Liver (tissue), 9 donors: ENCODE results near the gene PARD3. TPM values are rescaled to one million over a fixed set of nuclear protein-coding genes. Genes with fewer than 3 reads are reported as not detected.

Source experiments
- DNase-seq: peaks from one replicate; pipeline ENCODE4 v3.0.0-alpha.2; 2017; ENCODE audit warnings: low spot score
- H3K27ac ChIP-seq, 2 donors: one replicate each; pipeline ENCODE4 v1.7.0; 2013; ENCODE audit warnings: inconsistent platforms in 2 of 2, low read length in 2 of 2, control low read depth in 1 of 2, low read depth in 1 of 2, mild to moderate bottlenecking in 1 of 2
- H3K27me3 ChIP-seq, 4 donors: one replicate each; pipeline versions ENCODE4 v1.6.1 to v1.7.0; 2013; ENCODE audit warnings: low read length in 3 of 4, inconsistent platforms in 1 of 4, mild to moderate bottlenecking in 1 of 4, moderate library complexity in 1 of 4; ENCODE audit not compliant: control insufficient read depth in 4 of 4, insufficient read depth in 4 of 4
- H3K36me3 ChIP-seq, 4 donors: one replicate each; pipeline versions ENCODE4 v1.6.1 to v1.7.0; 2013; ENCODE audit warnings: low read length in 3 of 4, mild to moderate bottlenecking in 3 of 4, low read depth in 1 of 4, moderate library complexity in 1 of 4; ENCODE audit not compliant: control insufficient read depth in 4 of 4, insufficient read depth in 3 of 4
- H3K4me1 ChIP-seq, 4 donors: one replicate each; pipeline versions ENCODE4 v1.6.1 to v1.7.0; 2013; ENCODE audit warnings: low read length in 3 of 4, mild to moderate bottlenecking in 3 of 4, moderate library complexity in 1 of 4; ENCODE audit not compliant: control insufficient read depth in 4 of 4, insufficient read depth in 4 of 4
- H3K4me3 ChIP-seq, 3 donors: one replicate each; pipeline versions ENCODE4 v1.6.1 to v1.7.0; 2013; ENCODE audit warnings: low read length in 3 of 3, control low read depth in 1 of 3, low read depth in 1 of 3, mild to moderate bottlenecking in 1 of 3
- H3K9ac ChIP-seq, 2 donors: one replicate each; pipeline ENCODE4 v1.7.0; 2013; ENCODE audit warnings: low read length in 2 of 2, mild to moderate bottlenecking in 2 of 2, moderate library complexity in 2 of 2, control low read depth in 1 of 2, low read depth in 1 of 2
- H3K9me3 ChIP-seq, 4 donors: one replicate each; pipeline versions ENCODE4 v1.6.1 to v1.7.0; 2013; ENCODE audit warnings: low read length in 3 of 4; ENCODE audit not compliant: control insufficient read depth in 4 of 4
- EGR1 ChIP-seq, 2 donors: IDR thresholded peaks; 2 replicates each; pipeline ENCODE4 v1.6.1; 2016 to 2018; ENCODE audit warnings: antibody characterized with exemption in 2 of 2, low read depth in 2 of 2
- FOXA1 ChIP-seq: IDR thresholded peaks from 2 replicates; pipeline ENCODE4 v1.6.1; 2016; ENCODE audit warnings: antibody characterized with exemption
- FOXA2 ChIP-seq: IDR thresholded peaks from 2 replicates; pipeline ENCODE4 v1.6.1; 2016; ENCODE audit warnings: antibody characterized with exemption
- GABPA ChIP-seq, 2 donors: IDR thresholded peaks in 1 of 2; conservative IDR thresholded peaks in 1 of 2; 2 replicates each; pipeline ENCODE4 v1.6.1; 2016; ENCODE audit warnings: antibody characterized with exemption in 2 of 2, mild to moderate bottlenecking in 1 of 2, moderate library complexity in 1 of 2
- HNF4A ChIP-seq, 2 donors: conservative IDR thresholded peaks; 2 replicates each; pipeline ENCODE4 v1.6.1; 2016; ENCODE audit warnings: antibody characterized with exemption in 2 of 2, mild to moderate bottlenecking in 2 of 2
- HNF4G ChIP-seq: IDR thresholded peaks from 2 replicates; pipeline ENCODE4 v1.6.1; 2016; ENCODE audit warnings: antibody characterized with exemption
- JUND ChIP-seq, 2 donors: IDR thresholded peaks; 2 replicates each; pipeline ENCODE4 v1.6.1; 2016; ENCODE audit warnings: antibody characterized with exemption in 2 of 2
- NR2F2 ChIP-seq: IDR thresholded peaks from 2 replicates; pipeline ENCODE4 v1.6.1; 2016; ENCODE audit warnings: antibody characterized with exemption
- RAD21 ChIP-seq, 2 donors: IDR thresholded peaks; 2 replicates each; pipeline ENCODE4 v1.6.1; 2016; ENCODE audit warnings: antibody characterized with exemption in 2 of 2, mild to moderate bottlenecking in 2 of 2
- RXRA ChIP-seq, 2 donors: IDR thresholded peaks; 2 replicates each; pipeline ENCODE4 v1.6.1; 2017 to 2018; ENCODE audit warnings: antibody characterized with exemption in 2 of 2, mild to moderate bottlenecking in 1 of 2
- SP1 ChIP-seq: IDR thresholded peaks from 2 replicates; pipeline ENCODE4 v1.6.1; 2018; ENCODE audit warnings: antibody characterized with exemption, mild to moderate bottlenecking
- TAF1 ChIP-seq: conservative IDR thresholded peaks from 2 replicates; pipeline ENCODE4 v1.6.1; 2016; ENCODE audit warnings: antibody characterized with exemption, mild to moderate bottlenecking
- YY1 ChIP-seq: IDR thresholded peaks from 2 replicates; pipeline ENCODE4 v1.6.1; 2016; ENCODE audit warnings: antibody characterized with exemption, mild to moderate bottlenecking
- WGBS: extraction: QIAGEN DNeasy Blood & Tissue Kit; methylation state at CpG from one replicate; pipeline ENCODE4 v1.1.7; 2013; 5-methylcytosine and 5-hydroxymethylcytosine counted together
- polyA plus RNA-seq, 2 donors: library from polyadenylated mRNA; stranded (reverse) in 1 of 2; unstranded in 1 of 2; fragments of 200-250 nt in 1 of 2; fragments of >200 nt in 1 of 2; fragmentation: Nextera tagmentation in 1 of 2; extraction: Ambion mirVana in 1 of 2; gene quantifications; one replicate each; pipeline versions ENCODE4 v1.2.1 to v1.2.3, GENCODE V29; 2013 to 2015
- total RNA-seq, 2 donors: library from RNA; depleted of rRNA; stranded (reverse); fragments of >200 nt; gene quantifications; one replicate each; pipeline ENCODE4 v1.2.3, GENCODE V29; 2014
- TF ChIP-seq, protein P1 (sequence below): IDR thresholded peaks from 2 replicates; pipeline ENCODE4 v1.6.1; 2016; ENCODE audit warnings: antibody characterized with exemption, mild to moderate bottlenecking
- TF ChIP-seq, protein P2 (sequence below): fragments of 150-350 bp; IDR thresholded peaks from 2 replicates; pipeline ENCODE4 v1.5.1; 2017; ENCODE audit warnings: improper control_type of control experiment, low read depth, low read length; ENCODE audit not compliant: missing input control
- TF ChIP-seq, protein P3 (sequence below): IDR thresholded peaks from 2 replicates; pipeline ENCODE4 v1.6.1; 2016; ENCODE audit warnings: antibody characterized with exemption
- TF ChIP-seq, protein P4 (sequence below): IDR thresholded peaks from 2 replicates; pipeline ENCODE4 v1.6.1; 2016; ENCODE audit warnings: antibody characterized with exemption
- TF ChIP-seq, protein P5 (sequence below): IDR thresholded peaks from 2 replicates; pipeline ENCODE4 v1.6.1; 2016; ENCODE audit warnings: antibody characterized with exemption
- donor health status: healthy.
- donor health status: healthy.
- donor health status: healthy.
- donor health status: healthy.
- donor health status: healthy.

The PARD3 gene
- total and polyA plus RNA-seq, 4 donors, result 12.3 to 43.8 (median 13.5) TPM

DNA sequence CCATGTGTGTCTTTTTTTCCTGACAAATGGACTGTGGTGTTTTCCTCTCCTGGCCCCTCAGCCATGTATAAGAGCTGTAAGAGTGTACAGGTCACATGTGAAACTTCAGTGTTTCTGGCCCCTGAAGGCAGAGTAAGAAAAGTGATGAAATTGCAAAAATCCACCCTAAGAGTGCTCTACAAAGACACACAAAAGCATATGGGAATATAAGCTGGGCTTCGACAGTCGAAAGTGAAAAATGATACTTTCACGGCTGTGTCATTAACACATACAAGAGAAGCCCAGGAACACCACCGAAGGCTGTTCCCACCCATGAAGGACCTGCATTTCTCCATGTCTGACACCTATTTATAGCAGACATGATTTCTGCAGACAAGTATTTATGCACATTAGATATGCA, 192.2 kb downstream of the PARD3 start:
- no peaks in the 10 kb centered on the region for H3K36me3 ChIP-seq
- no peak overlapping the region for H3K27ac ChIP-seq
- H3K9ac ChIP-seq, result no peak overlapping the region
- 98% methylated on average over 4 of the region's 4 CpGs for WGBS
- peaks cover 3 to 12% (median 7%) of the 10 kb centered on the region in 4 donors for H3K4me1 ChIP-seq
- TF ChIP-seq, protein P1, sequence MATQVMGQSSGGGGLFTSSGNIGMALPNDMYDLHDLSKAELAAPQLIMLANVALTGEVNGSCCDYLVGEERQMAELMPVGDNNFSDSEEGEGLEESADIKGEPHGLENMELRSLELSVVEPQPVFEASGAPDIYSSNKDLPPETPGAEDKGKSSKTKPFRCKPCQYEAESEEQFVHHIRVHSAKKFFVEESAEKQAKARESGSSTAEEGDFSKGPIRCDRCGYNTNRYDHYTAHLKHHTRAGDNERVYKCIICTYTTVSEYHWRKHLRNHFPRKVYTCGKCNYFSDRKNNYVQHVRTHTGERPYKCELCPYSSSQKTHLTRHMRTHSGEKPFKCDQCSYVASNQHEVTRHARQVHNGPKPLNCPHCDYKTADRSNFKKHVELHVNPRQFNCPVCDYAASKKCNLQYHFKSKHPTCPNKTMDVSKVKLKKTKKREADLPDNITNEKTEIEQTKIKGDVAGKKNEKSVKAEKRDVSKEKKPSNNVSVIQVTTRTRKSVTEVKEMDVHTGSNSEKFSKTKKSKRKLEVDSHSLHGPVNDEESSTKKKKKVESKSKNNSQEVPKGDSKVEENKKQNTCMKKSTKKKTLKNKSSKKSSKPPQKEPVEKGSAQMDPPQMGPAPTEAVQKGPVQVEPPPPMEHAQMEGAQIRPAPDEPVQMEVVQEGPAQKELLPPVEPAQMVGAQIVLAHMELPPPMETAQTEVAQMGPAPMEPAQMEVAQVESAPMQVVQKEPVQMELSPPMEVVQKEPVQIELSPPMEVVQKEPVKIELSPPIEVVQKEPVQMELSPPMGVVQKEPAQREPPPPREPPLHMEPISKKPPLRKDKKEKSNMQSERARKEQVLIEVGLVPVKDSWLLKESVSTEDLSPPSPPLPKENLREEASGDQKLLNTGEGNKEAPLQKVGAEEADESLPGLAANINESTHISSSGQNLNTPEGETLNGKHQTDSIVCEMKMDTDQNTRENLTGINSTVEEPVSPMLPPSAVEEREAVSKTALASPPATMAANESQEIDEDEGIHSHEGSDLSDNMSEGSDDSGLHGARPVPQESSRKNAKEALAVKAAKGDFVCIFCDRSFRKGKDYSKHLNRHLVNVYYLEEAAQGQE, result no peak
- TF ChIP-seq YY1 (no peak), TAF1 (no peak), EGR1 (IDR thresholded peaks at IDR 0.05; ENCODE audit: low read depth in 2 of 2) (no peak), NR2F2 (no peak), HNF4A (conservative IDR thresholded peaks at IDR 0.05) (no peak), FOXA1 (no peak), HNF4G (no peak), JUND (IDR thresholded peaks at IDR 0.05) (no peak), FOXA2 (no peak), RAD21 (IDR thresholded peaks at IDR 0.05) (no peak), RXRA (IDR thresholded peaks at IDR 0.05) (no peak), GABPA (IDR thresholded peaks at IDR 0.05 in 1 of 2, conservative IDR thresholded peaks at IDR 0.05 in 1 of 2) (no peak), SP1 (no peak)
- TF ChIP-seq, protein P2, sequence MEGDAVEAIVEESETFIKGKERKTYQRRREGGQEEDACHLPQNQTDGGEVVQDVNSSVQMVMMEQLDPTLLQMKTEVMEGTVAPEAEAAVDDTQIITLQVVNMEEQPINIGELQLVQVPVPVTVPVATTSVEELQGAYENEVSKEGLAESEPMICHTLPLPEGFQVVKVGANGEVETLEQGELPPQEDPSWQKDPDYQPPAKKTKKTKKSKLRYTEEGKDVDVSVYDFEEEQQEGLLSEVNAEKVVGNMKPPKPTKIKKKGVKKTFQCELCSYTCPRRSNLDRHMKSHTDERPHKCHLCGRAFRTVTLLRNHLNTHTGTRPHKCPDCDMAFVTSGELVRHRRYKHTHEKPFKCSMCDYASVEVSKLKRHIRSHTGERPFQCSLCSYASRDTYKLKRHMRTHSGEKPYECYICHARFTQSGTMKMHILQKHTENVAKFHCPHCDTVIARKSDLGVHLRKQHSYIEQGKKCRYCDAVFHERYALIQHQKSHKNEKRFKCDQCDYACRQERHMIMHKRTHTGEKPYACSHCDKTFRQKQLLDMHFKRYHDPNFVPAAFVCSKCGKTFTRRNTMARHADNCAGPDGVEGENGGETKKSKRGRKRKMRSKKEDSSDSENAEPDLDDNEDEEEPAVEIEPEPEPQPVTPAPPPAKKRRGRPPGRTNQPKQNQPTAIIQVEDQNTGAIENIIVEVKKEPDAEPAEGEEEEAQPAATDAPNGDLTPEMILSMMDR, result no peak
- TF ChIP-seq, protein P3, sequence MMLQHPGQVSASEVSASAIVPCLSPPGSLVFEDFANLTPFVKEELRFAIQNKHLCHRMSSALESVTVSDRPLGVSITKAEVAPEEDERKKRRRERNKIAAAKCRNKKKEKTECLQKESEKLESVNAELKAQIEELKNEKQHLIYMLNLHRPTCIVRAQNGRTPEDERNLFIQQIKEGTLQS, result no peak
- TF ChIP-seq, protein P4, sequence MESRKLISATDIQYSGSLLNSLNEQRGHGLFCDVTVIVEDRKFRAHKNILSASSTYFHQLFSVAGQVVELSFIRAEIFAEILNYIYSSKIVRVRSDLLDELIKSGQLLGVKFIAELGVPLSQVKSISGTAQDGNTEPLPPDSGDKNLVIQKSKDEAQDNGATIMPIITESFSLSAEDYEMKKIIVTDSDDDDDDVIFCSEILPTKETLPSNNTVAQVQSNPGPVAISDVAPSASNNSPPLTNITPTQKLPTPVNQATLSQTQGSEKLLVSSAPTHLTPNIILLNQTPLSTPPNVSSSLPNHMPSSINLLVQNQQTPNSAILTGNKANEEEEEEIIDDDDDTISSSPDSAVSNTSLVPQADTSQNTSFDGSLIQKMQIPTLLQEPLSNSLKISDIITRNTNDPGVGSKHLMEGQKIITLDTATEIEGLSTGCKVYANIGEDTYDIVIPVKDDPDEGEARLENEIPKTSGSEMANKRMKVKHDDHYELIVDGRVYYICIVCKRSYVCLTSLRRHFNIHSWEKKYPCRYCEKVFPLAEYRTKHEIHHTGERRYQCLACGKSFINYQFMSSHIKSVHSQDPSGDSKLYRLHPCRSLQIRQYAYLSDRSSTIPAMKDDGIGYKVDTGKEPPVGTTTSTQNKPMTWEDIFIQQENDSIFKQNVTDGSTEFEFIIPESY, result no peak
- TF ChIP-seq, protein P5, sequence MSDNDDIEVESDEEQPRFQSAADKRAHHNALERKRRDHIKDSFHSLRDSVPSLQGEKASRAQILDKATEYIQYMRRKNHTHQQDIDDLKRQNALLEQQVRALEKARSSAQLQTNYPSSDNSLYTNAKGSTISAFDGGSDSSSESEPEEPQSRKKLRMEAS, result no peak
- no peak for DNase-seq
- H3K27me3 ChIP-seq, result no peaks in the 10 kb centered on the region
- no peaks in the 10 kb centered on the region for H3K9me3 ChIP-seq
- no peak overlapping the region for H3K4me3 ChIP-seq
